Kidney (tissue), 14 donors: ENCODE measurements around the gene DYRK3. TPM values are rescaled to one million over a fixed set of nuclear protein-coding genes. Genes with fewer than 3 reads are reported as not detected.
A peak's percentile ranks its signal among the peaks of the same experiment; 100 is the strongest.

ENCODE experiments used
- DNase-seq, 5 donors: peaks; one replicate each; pipeline ENCODE4 v3.0.0-alpha.2; 2013 to 2020
- FAIRE-seq: peaks from 2 replicates; lab custom pipeline; 2012; peaks lifted over from hg19 to GRCh38; lab: Jason Lieb, UNC
- H3K27ac ChIP-seq, 2 donors: one replicate each; pipeline ENCODE4 v1.7.0; 2013; ENCODE audit warnings: low read depth in 2 of 2, low read length in 2 of 2, inconsistent platforms in 1 of 2
- H3K27me3 ChIP-seq: one replicate; pipeline ENCODE4 v1.7.1; 2013; ENCODE audit warnings: low read length, inconsistent platforms; ENCODE audit not compliant: control insufficient read depth, insufficient read depth
- H3K36me3 ChIP-seq, 3 donors: one replicate each; pipeline versions ENCODE4 v1.7.0 to v1.7.1; 2013; ENCODE audit warnings: low read length in 3 of 3, control low read depth in 1 of 3, inconsistent platforms in 1 of 3; ENCODE audit not compliant: insufficient read depth in 3 of 3, control insufficient read depth in 2 of 3
- H3K4me1 ChIP-seq, 3 donors: one replicate each; pipeline versions ENCODE4 v1.7.0 to v1.7.1; 2013; ENCODE audit warnings: low read length in 3 of 3, inconsistent platforms in 1 of 3, low read depth in 1 of 3; ENCODE audit not compliant: control insufficient read depth in 2 of 3, insufficient read depth in 2 of 3
- H3K4me3 ChIP-seq, 3 donors: one replicate each; pipeline versions ENCODE4 v1.7.0 to v1.8.1; 2013; ENCODE audit warnings: low read length in 3 of 3, control low read depth in 1 of 3, inconsistent platforms in 1 of 3
- H3K9ac ChIP-seq, 3 donors: one replicate each; pipeline versions ENCODE4 v1.7.0 to v1.7.1; 2013; ENCODE audit warnings: low read length in 3 of 3, control low read depth in 1 of 3, inconsistent platforms in 1 of 3
- H3K9me3 ChIP-seq, 3 donors: one replicate each; pipeline versions ENCODE4 v1.7.0 to v1.7.1; 2013; ENCODE audit warnings: low read length in 3 of 3, control low read depth in 1 of 3, inconsistent platforms in 1 of 3; ENCODE audit not compliant: control insufficient read depth in 2 of 3, insufficient read depth in 1 of 3
- CTCF ChIP-seq: IDR thresholded peaks from 3 replicates; pipeline ENCODE4 v1.5.1; 2012; ENCODE audit warnings: mild to moderate bottlenecking, moderate library complexity, borderline replicate concordance; ENCODE audit not compliant: insufficient read depth; ENCODE audit errors: extremely low read depth
- intact Hi-C: fragments of 100-400 bp; cut with DNase I; formaldehyde crosslinking; loops from one replicate; pipeline ENCODE4 v1.11.1; 2022
- polyA plus RNA-seq: library from polyadenylated mRNA; stranded (reverse); fragments of 350-450 nt; fragmentation: Illumina TruSeq; extraction: RNeasy Lipid Tissue Mini Kit (QIAGEN cat#74804); gene quantifications from one replicate; pipeline ENCODE4 v1.2.3, GENCODE V29; 2014; ENCODE audit warnings: low read depth, low replicate concordance; ENCODE audit not compliant: insufficient read depth
- total RNA-seq: library from RNA; stranded (reverse); fragmentation: NEBNext Ultra II Directional; extraction: Animal tissue kit (Norgen Biotek cat#: 25700); gene quantifications from one replicate; pipeline ENCODE4 v1.2.1, GENCODE V29; 2021
- donor health status: control.
- donor health status: control.
- donor health status: control.
- donor health status: control.
- donor health status: control.
- donor health status: DM: yes; HTN: yes; CAD: no.
- donor health status: Normal renal cell carcinoma (clear cell type).

The DYRK3 gene
- total and polyA plus RNA-seq, 2 donors from 2014 or later = 3.5 to 12.7 TPM

GRCh38 chr1:206668351-206668750, 33.0 kb downstream of the DYRK3 start:
- DNase-seq (no peak), FAIRE-seq (no peak)
- TF ChIP-seq CTCF = no peak
- intact Hi-C loops = no loop called here
- Histone ChIP-seq H3K27ac (no peak overlapping the region), H3K9ac (no peak overlapping the region), H3K27me3 (no peaks in the 10 kb centered on the region), H3K9me3 (no peaks in the 10 kb centered on the region), H3K4me1 (peaks cover 0 to 15% (median 14%) of the 10 kb centered on the region in 3 donors), H3K4me3 (no peak overlapping the region), H3K36me3 (no peaks in the 10 kb centered on the region)

- TF ChIP-seq CTCF = no peak
- Histone ChIP-seq H3K27me3 (no peaks in the 10 kb centered on the region), H3K9ac (no peak overlapping the region), H3K36me3 (no peaks in the 10 kb centered on the region), H3K27ac (no peak overlapping the region), H3K9me3 (no peaks in the 10 kb centered on the region), H3K4me1 (peaks cover 0 to 15% (median 15%) of the 10 kb centered on the region in 3 donors), H3K4me3 (no peak overlapping the region)
- DNase-seq = no peak
- intact Hi-C loops = no loop called here
- no peak for FAIRE-seq
These were observed 33.6 kb downstream of the DYRK3 start for GRCh38 chr1:206668874-206669410.

GRCh38 chr1:206672011-206672688, 36.8 kb downstream of the DYRK3 start:
- Histone ChIP-seq H3K9ac (peak overlapping the region in 1 of 3 donors; percentile 29), H3K4me3 (no peak overlapping the region), H3K36me3 (no peaks in the 10 kb centered on the region), H3K27me3 (no peaks in the 10 kb centered on the region), H3K4me1 (peaks cover 0 to 20% (median 10%) of the 10 kb centered on the region in 3 donors), H3K9me3 (no peaks in the 10 kb centered on the region), H3K27ac (peak overlapping the region; percentile 30 to 67)
- intact Hi-C loops = no loop called here
- DNase-seq (peak in 1 of 5 donors; percentile 37), FAIRE-seq (no peak)
- TF ChIP-seq CTCF = no peak
